HG03064 (cell line): Measurements from ENCODE around the gene ARHGAP18.

Source experiments
- ATAC-seq: cut with Tn5 transposase; IDR thresholded peaks from one replicate; pipeline ENCODE4 v1.9.1; 2021; ENCODE audit warnings: low read depth; ENCODE audit not compliant: unreplicated experiment

The ARHGAP18 gene

DNA sequence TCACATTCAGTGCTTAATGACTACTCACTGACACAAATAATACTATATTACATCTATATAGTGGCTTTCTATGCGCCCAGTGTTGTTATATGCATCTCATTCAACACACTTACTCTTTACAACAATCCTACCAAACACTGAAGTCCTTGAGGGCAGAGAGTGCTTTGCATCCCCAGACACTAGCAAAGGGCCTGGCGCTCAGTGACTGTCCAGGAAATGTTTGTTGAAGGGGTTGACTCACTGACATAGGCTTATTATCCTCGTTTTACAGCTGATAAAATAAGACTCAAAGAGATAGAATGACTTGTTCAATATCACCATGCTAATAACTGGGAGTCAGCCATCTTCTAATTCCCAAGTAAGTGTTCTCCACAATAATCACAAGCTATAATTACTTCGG, 163.3 kb downstream of the ARHGAP18 start:
- no peak for ATAC-seq

DNA sequence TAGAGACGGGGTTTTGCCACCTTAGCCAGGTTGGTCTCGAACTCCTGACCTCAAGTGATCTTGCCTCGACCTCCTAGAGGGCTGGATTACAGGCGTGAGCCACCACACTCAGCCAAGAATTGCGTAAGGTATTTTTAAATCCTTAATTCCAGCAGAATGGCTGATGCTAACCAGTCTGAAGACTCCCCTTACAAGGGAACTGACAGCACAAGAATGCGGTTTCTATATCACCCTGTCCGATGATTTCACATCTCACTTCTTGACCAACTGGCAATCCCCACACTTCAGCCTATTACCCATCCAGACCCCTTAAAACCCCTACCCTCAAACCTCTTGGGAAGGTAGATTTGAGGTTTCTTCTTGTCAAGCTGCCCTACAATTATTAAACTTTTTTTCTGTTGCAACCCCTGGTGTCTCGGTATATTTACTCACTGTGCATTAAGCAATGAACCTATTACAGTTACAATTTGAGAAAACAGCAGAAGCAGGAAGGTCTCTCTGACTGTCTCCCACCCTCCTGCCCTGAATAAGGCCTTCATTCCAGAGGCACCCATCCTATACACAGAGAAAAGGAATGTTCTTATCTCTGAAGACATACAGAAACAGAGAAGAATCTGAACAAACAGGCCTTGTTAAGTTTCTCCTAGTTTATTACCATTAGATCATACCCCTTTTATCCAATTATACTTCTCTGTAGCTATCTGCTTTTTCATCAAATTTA, 164.9 kb downstream of the ARHGAP18 start:
- ATAC-seq: no peak

GRCh38 chr6:129543981-129544380, 166.0 kb downstream of the ARHGAP18 start:
- no peak for ATAC-seq

GRCh38 chr6:129542705-129543104, 167.3 kb downstream of the ARHGAP18 start:
- no peak for ATAC-seq

DNA sequence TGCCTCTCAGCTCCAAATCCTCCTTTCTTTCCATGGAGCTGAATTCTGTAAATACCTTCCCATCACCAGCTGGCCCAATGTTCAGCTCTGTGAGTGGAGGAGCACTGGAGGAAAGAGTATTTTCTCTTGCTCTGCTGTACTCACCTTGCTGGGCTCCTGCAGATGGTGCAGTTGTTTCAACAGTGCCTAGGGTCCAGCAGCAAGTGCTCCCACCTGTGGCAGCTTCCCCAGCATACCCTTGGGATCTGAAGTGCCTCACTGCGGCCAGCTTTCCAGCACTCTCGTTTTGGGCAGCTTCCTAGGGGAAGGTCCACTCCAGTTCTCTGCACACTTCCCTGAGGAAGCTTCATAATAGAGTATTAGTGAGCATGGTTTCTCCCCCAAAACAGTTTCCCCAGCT, 170.9 kb downstream of the ARHGAP18 start:
- ATAC-seq: no peak

GRCh38 chr6:129536271-129536670, 173.7 kb downstream of the ARHGAP18 start:
- ATAC-seq: no peak

- no peak for ATAC-seq
These were observed 175.1 kb downstream of the ARHGAP18 start for GRCh38 chr6:129534926-129535325.
